NCI-H1436 (cell line): ENCODE measurements around the gene SLC25A15.
A peak's percentile ranks its signal among the peaks of the same experiment; 100 is the strongest.

ENCODE experiments used
- DNase-seq: peaks from one replicate; lab custom pipeline; 2025; lab: John Stamatoyannopoulos, UW

SLC25A15 gene

DNA sequence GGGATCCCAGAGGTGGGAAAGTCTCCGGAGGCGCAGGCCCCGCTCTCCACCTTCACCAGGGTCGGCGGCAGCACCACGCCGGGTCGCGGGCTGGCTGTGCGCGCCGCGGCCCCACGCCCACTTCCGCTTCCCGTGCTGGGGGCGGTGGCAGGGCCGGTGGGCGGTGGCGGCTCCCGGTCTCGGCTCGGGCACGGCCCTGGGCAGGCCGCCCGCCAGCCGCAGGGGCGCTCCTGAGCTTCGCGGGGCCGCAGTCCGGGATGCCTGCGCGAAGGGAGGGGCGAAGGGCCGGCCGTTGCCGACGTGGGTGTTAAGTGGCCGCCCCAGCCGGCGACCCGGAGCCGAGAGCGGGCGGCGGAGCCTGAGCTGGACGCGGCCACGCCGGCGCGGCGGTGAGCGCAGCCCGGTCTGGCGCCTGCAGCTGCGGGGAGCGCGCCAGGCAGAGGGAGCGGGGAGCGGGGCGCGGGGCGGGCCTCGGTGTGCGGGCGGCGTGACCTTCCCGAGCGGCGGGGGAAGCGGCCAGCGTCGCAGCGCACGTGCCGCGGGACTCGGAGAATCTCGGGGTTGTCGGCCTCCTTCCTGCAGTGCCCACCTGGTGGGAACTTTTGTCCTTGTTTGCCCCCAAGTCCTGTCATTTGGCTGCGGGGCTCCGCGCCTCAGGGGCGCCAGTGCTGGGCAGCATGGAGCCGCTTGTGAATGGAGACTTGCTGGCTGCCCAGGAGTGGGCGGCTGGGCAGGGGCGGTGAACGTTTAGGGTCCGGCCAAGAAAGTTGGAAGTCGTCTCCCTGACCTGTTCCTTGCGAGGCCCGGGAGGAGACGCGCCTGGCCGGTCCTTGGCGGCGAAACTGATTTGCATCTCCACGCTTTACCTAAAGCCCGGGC, at the start of gene SLC25A15:
Gene SLC25A15, plus strand, starts transcription at position 337 of the 879 bp plus-strand sequence. CDS start 3,616 bp downstream, outside the sequence.
- peak; percentile 31 for DNase-seq

DNA sequence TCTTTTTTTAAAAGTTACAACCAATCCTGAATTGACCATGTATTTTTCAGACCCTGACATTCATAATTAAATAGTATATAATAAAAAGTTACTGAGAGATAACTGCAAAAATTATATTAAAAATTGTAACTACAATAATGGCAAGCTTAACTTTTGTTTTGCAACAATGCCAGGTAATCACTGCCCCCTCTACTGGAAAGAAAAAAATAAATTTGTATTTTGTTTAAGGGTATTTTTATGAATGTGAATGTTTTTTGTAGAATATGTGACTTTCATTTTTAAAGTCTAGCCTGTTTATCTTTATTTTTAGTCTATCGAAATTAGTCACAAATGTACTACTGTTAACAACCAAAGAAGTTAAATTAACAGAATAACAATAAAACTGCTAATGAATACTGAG, 40.1 kb upstream of the SLC25A15 start:
- DNase-seq = no peak

GRCh38 chr13:40755082-40755700, 34.2 kb upstream of the SLC25A15 start:
- DNase-seq = no peak

DNA sequence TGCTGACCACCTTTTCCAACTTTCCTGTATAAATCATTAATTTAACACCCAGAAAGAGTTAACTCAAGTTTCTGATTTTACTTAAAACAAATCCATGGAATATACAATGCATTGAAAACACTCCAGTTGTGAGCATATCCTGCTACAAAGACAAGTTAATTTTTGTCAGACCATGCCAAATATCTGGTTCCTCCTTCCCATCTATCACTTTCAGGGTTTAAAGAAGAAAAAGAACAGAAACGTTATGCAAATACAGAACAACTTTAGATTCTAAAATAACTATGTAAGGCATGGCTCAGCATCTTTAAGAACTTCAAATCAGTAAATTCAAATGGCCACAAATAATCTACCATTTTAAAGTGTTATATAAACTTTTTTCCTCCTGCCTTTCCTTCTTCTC, 33.4 kb upstream of the SLC25A15 start:
- DNase-seq = no peak

DNA sequence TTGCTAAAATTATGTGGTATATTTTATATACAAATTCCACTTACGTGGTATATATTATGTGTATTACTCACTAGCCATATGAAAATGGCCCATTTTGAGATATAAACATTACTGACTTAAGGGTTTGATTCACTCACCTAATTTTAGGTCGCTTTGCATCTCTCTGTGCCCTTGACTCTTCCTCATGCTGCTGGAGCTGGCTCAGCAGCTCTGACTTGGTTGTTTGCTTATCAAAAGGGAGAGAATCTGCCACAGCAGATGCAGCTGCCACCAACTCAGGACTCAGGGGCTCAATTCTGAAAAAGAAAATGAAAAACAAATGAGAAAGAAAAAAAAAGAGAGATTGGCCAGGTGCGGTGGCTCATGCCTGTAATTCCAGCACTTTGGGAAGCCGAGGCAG, 30.6 kb upstream of the SLC25A15 start:
- DNase-seq = no peak

DNA sequence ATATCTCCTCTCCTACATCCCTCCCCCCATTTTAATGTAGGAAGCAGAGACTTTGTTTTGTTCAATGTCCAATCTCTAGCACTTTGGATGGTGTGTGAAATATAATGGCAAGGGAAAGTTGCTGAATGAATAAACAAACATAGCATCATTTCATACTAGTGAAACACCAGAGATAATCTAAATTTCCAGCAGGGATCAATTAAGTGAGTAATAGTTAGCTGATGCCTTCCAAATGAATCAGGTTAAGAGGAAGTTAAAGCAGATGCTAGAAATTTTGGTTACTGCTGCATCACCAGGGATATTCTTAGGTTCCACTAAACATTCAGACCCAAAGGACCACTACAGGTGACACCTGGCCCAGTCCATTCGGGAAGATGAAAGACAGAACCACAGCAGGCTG, 26.6 kb upstream of the SLC25A15 start:
- DNase-seq = no peak

DNA sequence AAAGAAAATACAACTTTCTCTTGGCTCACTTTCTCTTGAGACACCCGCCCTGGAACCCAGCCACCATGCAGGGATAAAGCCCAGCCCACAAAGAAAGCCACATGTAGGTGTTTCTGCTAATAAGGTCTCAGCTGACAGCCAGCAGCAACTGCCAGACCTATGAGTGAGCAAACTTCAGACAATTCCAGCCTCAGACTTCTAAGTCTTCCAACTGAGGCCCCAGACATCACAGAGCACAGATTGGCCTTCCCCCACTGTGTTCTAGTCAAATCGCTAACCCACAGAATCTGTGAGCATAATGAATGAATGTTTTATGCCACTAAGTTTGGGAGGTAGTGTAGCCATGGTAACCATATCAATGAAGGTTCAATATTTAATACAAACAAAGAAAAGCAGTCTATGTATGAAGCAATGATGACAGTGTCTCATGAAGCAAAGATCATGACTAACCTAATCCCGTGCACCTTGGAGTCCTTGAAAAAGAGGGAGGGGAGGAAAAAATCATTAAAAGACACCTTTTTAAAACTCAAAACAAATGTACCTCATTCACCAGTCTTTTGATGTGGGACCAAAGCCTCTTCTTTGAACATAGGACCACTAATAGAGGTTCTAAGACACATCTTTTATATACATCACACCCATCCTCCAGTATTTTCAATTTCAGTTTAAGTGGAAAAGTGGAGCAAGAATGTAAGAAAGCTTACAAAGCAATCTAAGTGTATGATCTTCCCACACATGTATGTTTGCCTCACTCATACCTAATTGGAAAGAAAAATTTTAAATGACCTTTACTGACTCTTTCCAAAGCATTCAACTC, 24.6 kb upstream of the SLC25A15 start:
- no peak for DNase-seq

DNA sequence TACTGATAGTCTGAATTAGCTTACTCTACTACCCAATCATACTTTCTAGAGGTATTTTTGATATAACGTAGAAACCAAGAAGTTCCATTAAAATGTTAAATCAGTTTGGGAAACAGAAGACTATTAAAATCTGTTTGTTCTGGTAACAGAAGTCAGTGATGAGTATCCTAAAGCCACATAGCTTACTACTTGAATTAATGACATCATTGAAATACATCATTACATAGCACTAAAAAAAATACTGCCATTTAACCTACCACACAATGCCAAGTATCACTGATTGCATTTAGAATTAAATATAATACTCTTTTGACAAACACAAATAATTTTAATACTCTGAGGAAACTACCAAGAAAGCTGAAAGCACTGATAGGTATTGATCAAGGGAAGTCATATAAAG, 23.8 kb upstream of the SLC25A15 start:
- no peak for DNase-seq

DNA sequence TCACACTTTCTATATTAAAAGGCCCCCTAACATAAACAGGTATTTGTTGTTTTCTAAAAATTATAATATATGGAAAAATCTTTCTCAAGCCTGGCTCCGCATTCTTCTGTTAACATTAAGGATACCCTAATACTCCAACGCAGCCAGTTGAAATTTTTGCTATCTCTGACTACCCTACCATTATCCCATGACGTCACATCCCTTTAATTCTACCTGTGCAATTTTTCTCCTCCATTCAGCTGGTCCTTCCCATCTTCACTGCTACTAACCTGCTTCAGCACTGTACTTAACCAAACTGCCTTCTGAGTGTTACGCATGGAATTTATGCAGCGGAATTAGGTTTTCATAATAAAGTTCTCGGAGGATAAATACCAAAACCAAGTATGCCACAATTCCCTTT, 19.4 kb upstream of the SLC25A15 start:
- DNase-seq = no peak

DNA sequence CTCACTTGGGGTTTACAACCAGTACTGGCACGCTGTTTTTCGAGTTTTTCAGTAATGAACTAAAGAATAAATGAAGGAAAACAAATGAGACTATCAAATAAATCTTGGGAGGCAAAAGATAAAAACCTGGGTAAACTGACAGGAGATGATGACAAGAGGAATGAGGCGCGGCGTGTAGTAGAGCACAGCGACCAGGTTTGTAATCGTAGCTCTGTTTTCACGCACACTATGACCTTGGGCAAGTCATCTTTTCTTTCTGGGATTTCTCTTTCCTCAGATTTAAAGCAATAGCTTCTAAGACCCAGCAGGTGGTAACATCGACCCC, 18.8 kb upstream of the SLC25A15 start:
- no peak for DNase-seq

DNA sequence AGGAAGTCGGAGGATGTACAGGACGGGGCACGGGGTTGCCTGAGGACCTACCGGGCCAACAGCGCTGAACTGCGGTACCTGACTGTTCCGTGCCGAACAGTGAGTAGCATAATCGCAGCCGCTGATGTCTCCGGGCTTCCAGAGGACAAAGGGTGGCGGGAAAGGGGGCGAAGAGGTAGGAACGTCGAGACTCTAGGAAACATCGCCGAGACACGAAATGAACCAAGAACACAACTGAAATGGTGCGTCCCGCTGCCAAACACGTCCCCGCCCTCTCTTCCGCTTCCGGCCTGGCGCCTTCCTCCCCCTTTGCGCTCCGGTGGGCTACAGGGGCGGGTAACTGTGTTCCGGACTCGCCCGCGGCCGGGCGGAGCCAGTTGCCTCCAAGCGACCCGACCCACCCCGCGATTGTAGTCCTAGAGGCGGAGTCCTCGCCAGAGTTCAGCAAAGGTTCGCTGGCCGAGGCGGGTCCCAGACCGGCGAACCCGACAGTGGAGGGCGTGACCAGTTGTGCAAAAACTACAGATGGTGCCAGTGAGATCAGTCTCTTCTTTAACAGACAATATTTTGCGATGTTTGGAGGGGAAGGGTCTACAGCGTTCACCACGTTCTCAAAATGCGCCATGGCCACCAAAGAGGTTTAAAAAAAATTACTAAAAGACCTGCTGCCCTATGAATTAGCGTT, 18.3 kb upstream of the SLC25A15 start, which contains the start of gene MRPS31:
Gene MRPS31, minus strand, starts transcription at position 257 of the 685 bp plus-strand sequence. Its CDS starts 54 bp downstream, at position 203.
- peak; percentile 55 for DNase-seq

DNA sequence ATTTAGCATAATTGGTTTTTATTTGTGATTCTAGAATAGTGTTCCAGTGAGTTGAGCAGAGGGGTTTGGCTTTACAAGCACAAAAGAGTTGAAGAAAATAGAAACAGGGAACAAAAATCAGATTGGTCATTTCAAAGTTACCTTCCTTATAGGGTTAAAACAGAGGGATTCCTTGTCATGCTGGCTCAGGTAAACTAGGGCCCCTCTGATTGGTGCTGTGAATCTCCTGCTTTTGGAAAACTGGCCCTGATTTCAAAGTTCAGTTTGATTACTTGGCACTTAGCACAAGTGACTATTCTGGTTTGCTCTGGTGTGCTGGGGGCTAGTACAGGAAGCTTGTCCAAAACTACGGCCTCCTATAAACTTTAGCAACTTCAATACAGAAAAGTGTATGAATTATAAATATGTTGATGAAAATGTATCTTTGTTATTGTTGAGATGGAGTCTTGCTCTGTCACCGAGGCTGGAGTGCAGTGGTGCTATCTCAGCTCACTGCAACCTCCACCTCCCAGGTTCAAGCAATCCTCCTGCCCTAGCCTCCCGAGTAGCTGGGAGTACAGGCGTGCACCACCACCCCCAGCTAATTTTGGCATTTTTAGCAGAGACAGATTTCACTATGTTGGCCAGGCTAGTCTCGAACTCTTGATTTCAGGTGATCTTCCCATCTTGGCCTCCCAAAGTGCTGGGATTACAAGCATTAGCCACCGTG, 16.5 kb upstream of the SLC25A15 start:
- DNase-seq = no peak

- DNase-seq = no peak
Observed at GRCh38 chr13:40774672-40775071, 14.7 kb upstream of the SLC25A15 start.

- DNase-seq = no peak
Observed at GRCh38 chr13:40776232-40776631, 13.2 kb upstream of the SLC25A15 start.

DNA sequence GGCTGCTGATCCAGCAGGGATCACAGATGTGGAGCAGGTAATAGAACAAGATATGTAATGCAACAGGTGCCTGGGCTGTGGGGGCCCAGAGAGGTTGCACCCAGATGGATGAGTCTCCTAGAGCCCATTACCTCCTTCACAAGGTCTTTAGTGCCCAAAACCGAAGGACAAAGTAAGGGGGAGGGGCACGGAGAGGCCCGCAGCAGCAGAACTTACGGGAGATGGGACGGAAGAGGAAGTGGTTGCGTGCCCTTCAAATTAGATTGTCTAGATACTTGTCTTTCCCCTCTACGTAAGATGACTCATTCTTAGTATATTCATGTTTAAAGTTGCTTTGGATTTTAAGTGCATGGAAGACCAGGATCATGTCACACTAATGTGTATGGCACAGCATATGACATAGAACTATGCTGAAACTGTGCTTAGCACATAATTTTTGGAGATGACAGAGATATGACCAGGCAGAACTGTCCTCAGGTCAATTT, 12.7 kb upstream of the SLC25A15 start:
- no peak for DNase-seq

DNA sequence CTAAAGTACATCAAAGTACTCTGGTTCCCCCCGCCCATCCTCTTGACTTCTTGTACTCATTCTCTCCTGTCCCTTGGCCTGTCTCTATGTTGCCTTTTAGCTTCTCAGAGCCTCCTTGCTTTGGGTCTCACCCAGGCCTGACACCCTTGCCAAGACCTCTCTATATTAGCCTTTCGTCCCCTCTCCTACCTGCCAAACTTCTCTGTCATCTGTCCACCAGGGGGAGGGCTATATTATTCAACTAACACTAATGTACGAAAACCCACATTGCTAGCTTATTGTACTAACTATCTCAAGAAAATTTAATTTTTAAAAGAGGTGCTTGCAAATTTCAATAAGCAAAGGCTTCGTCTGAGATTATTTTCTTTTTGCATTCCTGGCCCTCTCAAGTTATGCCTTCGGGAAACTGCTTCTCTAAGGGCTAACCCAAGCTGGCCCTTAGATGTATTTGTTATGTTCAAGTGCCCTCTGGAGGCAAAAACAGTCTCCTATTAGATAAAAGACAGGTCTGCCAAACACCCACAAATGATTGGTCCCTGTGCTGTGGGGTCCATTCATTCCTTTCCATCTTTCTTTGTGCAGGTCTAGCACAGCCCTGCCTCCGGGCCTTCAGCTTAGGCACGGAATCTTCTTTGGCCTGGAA, 12.1 kb upstream of the SLC25A15 start:
- DNase-seq = peak; percentile 19

DNA sequence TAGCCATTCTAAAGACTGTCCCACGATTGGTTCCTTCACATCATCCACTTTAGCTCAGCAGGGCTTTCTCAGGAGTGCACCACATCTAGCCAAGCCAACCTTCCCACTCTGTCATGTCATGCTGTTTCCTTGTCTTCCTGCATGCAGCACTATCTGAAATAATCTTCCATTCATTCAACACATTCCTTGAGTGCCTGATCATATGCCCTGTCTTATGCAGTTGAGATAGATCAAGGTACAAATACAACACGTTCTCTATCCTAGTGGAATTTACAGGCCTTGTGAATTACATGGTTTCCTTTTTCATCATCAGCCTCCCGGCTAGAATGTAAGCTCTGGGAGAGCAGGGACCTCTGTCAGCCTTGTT, 11.6 kb upstream of the SLC25A15 start:
- DNase-seq = no peak

DNA sequence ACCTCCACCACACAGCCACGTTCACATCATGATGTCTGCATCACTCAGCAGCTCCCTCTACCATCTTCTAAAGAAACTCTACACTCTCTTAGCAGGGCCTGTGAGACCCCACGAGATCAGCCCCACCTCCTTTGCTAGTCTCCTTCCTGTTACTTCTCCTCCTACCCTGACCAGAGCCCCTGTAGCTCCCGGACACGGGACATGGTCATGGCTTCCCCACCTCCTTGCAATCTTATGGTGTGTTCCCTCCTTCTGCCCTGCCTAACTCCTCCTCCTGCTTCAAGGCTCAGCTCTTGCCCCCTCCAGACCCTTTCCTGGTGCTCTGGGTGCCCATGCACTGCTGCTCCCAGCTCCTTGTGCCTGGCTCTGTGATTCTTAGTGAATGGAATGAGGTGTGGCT, 10.4 kb upstream of the SLC25A15 start:
- DNase-seq = no peak

GRCh38 chr13:40779796-40780285, 9.6 kb upstream of the SLC25A15 start:
- DNase-seq = no peak

DNA sequence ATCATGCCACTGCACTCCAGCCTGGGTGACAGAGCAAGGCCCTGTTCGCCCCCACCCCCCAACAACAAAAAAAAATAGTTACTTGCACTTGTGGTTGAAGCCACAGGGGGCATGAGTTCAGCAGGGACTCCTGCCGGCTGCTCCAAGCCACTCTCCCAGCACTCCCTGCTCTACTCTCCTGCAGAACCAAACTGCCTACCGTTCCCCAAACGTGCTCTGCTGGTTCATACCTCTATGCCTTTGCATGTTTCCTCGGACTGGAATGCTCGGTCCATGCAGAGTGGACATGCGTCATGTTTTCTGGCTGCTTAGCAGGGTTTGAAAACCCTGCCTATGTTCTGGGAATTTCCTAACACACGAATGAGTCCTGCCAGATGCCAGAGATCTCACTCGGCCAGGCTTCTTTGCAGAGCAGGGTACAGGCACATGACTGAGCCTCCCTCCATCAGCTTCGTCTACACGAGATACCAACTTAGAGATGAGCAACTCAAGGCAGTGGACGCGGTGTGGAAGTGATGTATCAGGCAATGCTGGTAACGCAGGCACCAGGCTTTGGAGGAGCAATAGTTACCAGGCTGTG, 8.5 kb upstream of the SLC25A15 start:
- no peak for DNase-seq
